Glomerular endothelial cell (primary cell): ENCODE results near the gene GJA1. TPM values are rescaled to one million over a fixed set of nuclear protein-coding genes. Genes with fewer than 3 reads are reported as not detected.
"Not testable (repeated sequence)": the region's sequence is repeated elsewhere in the genome, so short reads cannot be mapped to it uniquely, and the experiment has no call there.

Source experiments
- DNase-seq: peaks from one replicate; pipeline ENCODE4 v3.0.0-alpha.2; 2011; ENCODE audit warnings: low read depth, low spot score; ENCODE audit errors: extremely low read depth
- total RNA-seq: library from RNA; depleted of rRNA; stranded (reverse); fragments of >200 nt; gene quantifications from 2 replicates; pipeline ENCODE4 v1.2.3, GENCODE V29; 2015

GJA1 gene
- total RNA-seq, result 232 and 310 TPM in 2 replicates

GRCh38 chr6:121435444-121436069 lies at the start of gene GJA1:
Gene GJA1, plus strand, starts transcription at chr6:121435646. Its CDS starts 11,202 bp downstream, at chr6:121446848.
- DNase-seq, result peak; percentile 85

GRCh38 chr6:121386551-121386950 lies 48.9 kb upstream of the GJA1 start:
- not testable (repeated sequence) for DNase-seq

GRCh38 chr6:121389419-121389818 lies 46.0 kb upstream of the GJA1 start:
- no peak for DNase-seq

GRCh38 chr6:121393731-121394505 lies 41.5 kb upstream of the GJA1 start:
- no peak for DNase-seq

- no peak for DNase-seq
These were observed 39.7 kb upstream of the GJA1 start for GRCh38 chr6:121395736-121396135.

- not testable (repeated sequence) for DNase-seq
These were observed 38.3 kb upstream of the GJA1 start for GRCh38 chr6:121397188-121397587.

GRCh38 chr6:121398127-121398526 lies 37.3 kb upstream of the GJA1 start:
- DNase-seq, result no peak

- no peak for DNase-seq
These were observed 35.5 kb upstream of the GJA1 start for GRCh38 chr6:121399966-121400365.

- no peak for DNase-seq
These were observed 31.5 kb upstream of the GJA1 start for GRCh38 chr6:121403964-121404363.

GRCh38 chr6:121405306-121405705 lies 30.1 kb upstream of the GJA1 start:
- no peak for DNase-seq

GRCh38 chr6:121408321-121408720 lies 27.1 kb upstream of the GJA1 start:
- DNase-seq, result no peak

- DNase-seq, result no peak
These were observed 21.6 kb upstream of the GJA1 start for GRCh38 chr6:121413879-121414278.

- DNase-seq, result no peak
These were observed 17.1 kb upstream of the GJA1 start for GRCh38 chr6:121418346-121418745.

GRCh38 chr6:121426686-121427085 lies 8.8 kb upstream of the GJA1 start:
- DNase-seq, result no peak

GRCh38 chr6:121428872-121429756 lies 6.3 kb upstream of the GJA1 start:
- DNase-seq, result no peak

GRCh38 chr6:121430514-121431460 lies 4.7 kb upstream of the GJA1 start:
- no peak for DNase-seq

GRCh38 chr6:121431776-121432175 lies 3.7 kb upstream of the GJA1 start:
- not testable (repeated sequence) for DNase-seq

GRCh38 chr6:121434037-121434770 lies 1.2 kb upstream of the GJA1 start:
- no peak for DNase-seq

GRCh38 chr6:121436274-121436857 lies 920 bp downstream of the GJA1 start:
- no peak for DNase-seq
